ENCODE data around the gene PRDM16.

DNA sequence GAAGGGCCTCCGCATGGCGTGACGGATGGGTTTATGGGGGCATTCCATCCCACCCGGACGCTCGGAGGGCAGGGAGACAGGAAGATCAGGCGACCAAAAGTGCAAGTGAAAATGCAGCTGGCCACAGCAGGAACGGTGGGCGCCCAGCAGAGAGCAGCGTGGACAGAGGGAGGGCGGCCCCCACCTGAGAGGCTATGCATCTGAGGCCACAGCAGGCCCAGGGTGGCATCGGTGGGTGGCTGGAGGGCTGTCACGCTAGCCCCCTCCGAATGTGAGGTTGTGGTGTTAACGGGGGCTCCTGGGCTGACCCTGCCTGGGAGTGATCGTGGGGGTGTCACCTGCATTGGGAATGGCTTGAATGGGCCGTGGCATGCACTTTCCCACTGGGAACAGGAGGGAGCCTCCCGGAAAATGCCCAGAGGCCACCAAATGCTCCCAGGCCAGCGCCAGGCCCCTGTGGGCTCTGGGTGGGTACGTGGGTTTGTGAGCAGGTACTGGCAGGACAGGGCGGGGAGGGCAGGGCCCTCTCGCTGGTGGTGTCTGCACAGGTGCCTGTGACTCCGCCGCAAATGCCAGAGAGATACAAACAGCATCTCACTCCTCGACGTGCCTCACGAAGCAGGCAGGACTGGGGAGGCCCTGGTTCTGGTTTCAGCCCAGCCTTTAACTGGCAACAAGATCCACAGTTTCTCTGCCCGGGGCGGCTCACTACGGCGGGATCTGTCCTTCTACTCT lies 172.8 kb downstream of the PRDM16 start:
- no peak for TF ChIP-seq CTCF (IDR thresholded peaks at IDR 0.05; ENCODE audit: insufficient read depth, low read depth, low read length)
- TF ChIP-seq EZH2 (IDR thresholded peaks at IDR 0.05; ENCODE audit: insufficient read depth, low read length): no peak

All from astrocyte (in vitro differentiated cells and primary cell).